Activated CD8-positive, alpha-beta T cell treated with anti-CD3 and anti-CD28 coated beads for 36 hours (primary cell): ENCODE measurements around the gene ADGRA3. TPM values are rescaled to one million over a fixed set of nuclear protein-coding genes. Genes with fewer than 3 reads are reported as not detected.

Experiments used
- ATAC-seq: fragments of 200-7000 bp; cut with Tn5 transposase; one replicate; pipeline ENCODE4 v1.10.0; 2021; ENCODE audit warnings: mild to moderate bottlenecking, moderate library complexity
- CTCF ChIA-PET: fragments of 350-600 bp; sonication (Branson Sonifier 250); formaldehyde crosslinking; loops from one replicate; lab custom pipeline; 2021; ENCODE audit warnings: antibody characterized with exemption; lab: Charles Lee
- POLR2A ChIA-PET: fragments of 350-600 bp; sonication (Branson Sonifier 250); formaldehyde crosslinking; loops from one replicate; lab custom pipeline; 2021; ENCODE audit warnings: antibody characterized with exemption; lab: Charles Lee
- DNase-seq: peaks from one replicate; pipeline ENCODE4 v3.0.0-alpha.2; 2020
- H3K27ac Mint-ChIP-seq: one replicate; pipeline ENCODE4 v1.8.0; 2021; ENCODE audit warnings: mild to moderate bottlenecking, mixed read lengths
- H3K27me3 Mint-ChIP-seq: one replicate; pipeline ENCODE4 v1.8.0; 2021; ENCODE audit warnings: mixed read lengths
- H3K36me3 Mint-ChIP-seq: one replicate; pipeline ENCODE4 v1.8.0; 2021; ENCODE audit warnings: low read depth, mixed read lengths
- H3K4me1 Mint-ChIP-seq: one replicate; pipeline ENCODE4 v1.8.0; 2021; ENCODE audit warnings: low read depth, mixed read lengths
- H3K4me3 Mint-ChIP-seq: one replicate; pipeline ENCODE4 v1.8.0; 2021; ENCODE audit warnings: mild to moderate bottlenecking, moderate library complexity, mixed read lengths
- H3K9me3 Mint-ChIP-seq: one replicate; pipeline ENCODE4 v1.8.0; 2021; ENCODE audit warnings: mixed read lengths
- intact Hi-C: fragments of 100-400 bp; cut with micrococcal nuclease; formaldehyde crosslinking; loops from one replicate; pipeline ENCODE4 v1.10.0; 2022
- total RNA-seq, 2 experiments: library from RNA; stranded (reverse); gene quantifications; one replicate each; pipeline ENCODE4 v1.2.3, GENCODE V29; 2021
- TF ChIP-seq, protein P1 (sequence below): fragments of 200-600 bp; IDR thresholded peaks from one replicate; pipeline ENCODE4 v1.8.0; 2022; ENCODE audit warnings: antibody characterized with exemption, mild to moderate bottlenecking

Gene ADGRA3, protein sequence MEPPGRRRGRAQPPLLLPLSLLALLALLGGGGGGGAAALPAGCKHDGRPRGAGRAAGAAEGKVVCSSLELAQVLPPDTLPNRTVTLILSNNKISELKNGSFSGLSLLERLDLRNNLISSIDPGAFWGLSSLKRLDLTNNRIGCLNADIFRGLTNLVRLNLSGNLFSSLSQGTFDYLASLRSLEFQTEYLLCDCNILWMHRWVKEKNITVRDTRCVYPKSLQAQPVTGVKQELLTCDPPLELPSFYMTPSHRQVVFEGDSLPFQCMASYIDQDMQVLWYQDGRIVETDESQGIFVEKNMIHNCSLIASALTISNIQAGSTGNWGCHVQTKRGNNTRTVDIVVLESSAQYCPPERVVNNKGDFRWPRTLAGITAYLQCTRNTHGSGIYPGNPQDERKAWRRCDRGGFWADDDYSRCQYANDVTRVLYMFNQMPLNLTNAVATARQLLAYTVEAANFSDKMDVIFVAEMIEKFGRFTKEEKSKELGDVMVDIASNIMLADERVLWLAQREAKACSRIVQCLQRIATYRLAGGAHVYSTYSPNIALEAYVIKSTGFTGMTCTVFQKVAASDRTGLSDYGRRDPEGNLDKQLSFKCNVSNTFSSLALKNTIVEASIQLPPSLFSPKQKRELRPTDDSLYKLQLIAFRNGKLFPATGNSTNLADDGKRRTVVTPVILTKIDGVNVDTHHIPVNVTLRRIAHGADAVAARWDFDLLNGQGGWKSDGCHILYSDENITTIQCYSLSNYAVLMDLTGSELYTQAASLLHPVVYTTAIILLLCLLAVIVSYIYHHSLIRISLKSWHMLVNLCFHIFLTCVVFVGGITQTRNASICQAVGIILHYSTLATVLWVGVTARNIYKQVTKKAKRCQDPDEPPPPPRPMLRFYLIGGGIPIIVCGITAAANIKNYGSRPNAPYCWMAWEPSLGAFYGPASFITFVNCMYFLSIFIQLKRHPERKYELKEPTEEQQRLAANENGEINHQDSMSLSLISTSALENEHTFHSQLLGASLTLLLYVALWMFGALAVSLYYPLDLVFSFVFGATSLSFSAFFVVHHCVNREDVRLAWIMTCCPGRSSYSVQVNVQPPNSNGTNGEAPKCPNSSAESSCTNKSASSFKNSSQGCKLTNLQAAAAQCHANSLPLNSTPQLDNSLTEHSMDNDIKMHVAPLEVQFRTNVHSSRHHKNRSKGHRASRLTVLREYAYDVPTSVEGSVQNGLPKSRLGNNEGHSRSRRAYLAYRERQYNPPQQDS (N-terminal part only)
- total RNA-seq: 10 to 100 TPM; 12.9 to 13.2 TPM

DNA sequence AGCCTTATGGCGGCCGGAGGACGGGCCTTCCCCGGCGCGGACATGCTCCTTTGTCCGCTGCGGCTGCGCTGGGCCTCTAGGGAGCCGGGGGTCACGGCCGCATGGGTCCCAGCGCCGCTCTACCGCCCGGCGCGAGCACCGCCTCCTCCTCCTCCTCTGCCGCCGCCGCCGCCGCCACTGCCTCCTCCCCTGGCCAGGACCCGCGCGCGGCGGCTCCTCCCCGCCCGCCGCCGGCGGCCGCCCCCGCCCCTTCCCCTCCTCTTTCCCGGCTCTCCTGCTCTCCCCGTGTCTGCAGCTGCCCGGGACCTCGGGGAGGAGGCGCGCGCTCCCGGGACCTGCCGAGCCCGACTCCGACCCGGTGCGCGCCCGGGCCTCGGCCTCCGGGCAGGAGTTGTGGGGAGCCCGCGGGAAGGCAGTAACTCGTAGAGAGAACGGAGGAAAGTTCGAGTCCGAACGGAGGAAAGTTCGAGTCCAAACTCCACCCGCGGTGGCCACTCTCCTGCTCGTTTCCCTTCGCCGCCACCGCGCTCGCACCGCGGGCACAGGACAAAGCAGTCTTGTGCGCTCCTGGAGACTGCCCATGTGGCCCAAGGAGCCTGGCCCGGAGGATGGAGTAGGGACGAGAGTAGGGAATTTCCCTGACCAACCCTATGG, at the start of gene ADGRA3:
Gene ADGRA3, minus strand, starts transcription at position 179 of the 654 bp plus-strand sequence. CDS start 282 bp downstream, outside the sequence.
- POLR2A ChIA-PET: interaction anchor here (0.6 to 2.5 kb wide), 2 partner anchors 10 to 1170 kb away, joined by 3 to 8 read pairs; no protein-coding TSS in a partner anchor
- H3K27ac Mint-ChIP-seq: peak within 1 kb of the TSS; percentile 91

DNA sequence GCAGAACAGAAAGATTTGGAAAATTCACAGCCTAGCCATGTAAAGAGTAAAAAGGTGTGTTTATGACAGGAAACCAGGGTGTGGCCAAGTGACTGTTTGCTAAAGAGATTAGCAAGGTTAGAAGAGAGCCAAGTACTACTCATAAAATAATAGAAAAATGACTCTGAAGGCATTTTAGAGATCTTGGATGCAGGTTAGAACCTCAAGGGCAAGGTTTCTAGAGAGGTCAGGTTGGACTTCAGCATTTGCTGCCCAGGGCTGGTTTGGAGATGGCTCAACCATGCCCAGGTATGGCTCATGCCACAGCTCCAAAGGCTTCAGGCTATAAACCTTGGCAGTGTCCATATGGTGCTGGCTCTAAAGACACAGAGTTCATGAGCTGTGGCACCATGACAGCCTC, 40.6 kb upstream of the ADGRA3 start:
- DNase-seq (no peak), ATAC-seq (no peak)
- Mint-ChIP-seq H3K4me1 (no peaks in the 10 kb centered on the region), H3K27ac (no peak overlapping the region), H3K36me3 (no peaks in the 10 kb centered on the region), H3K27me3 (no peaks in the 10 kb centered on the region), H3K9me3 (peaks cover 2% of the 10 kb centered on the region), H3K4me3 (no peak overlapping the region)
- ChIA-PET CTCF (no interaction called here), POLR2A (no interaction called here)
- TF ChIP-seq, protein P1, sequence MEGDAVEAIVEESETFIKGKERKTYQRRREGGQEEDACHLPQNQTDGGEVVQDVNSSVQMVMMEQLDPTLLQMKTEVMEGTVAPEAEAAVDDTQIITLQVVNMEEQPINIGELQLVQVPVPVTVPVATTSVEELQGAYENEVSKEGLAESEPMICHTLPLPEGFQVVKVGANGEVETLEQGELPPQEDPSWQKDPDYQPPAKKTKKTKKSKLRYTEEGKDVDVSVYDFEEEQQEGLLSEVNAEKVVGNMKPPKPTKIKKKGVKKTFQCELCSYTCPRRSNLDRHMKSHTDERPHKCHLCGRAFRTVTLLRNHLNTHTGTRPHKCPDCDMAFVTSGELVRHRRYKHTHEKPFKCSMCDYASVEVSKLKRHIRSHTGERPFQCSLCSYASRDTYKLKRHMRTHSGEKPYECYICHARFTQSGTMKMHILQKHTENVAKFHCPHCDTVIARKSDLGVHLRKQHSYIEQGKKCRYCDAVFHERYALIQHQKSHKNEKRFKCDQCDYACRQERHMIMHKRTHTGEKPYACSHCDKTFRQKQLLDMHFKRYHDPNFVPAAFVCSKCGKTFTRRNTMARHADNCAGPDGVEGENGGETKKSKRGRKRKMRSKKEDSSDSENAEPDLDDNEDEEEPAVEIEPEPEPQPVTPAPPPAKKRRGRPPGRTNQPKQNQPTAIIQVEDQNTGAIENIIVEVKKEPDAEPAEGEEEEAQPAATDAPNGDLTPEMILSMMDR: no peak
- intact Hi-C loops: no loop called here

More for the DNA sequence above, at the start of gene ADGRA3:
- H3K27me3 Mint-ChIP-seq: peaks cover 9% of the 10 kb centered on the region
- peak; percentile 71 for ATAC-seq
- CTCF ChIA-PET: no interaction called here
- H3K9me3 Mint-ChIP-seq: no peaks in the 10 kb centered on the region
- H3K36me3 Mint-ChIP-seq: peaks cover 7% of the 10 kb centered on the region
- peak within 1 kb of the TSS; percentile 97 for H3K4me3 Mint-ChIP-seq
- H3K4me1 Mint-ChIP-seq: peaks cover 16% of the 10 kb centered on the region
- DNase-seq: peak; percentile 40
- intact Hi-C loops: loop anchor here (2.0 kb wide), 1 partner anchor 15 kb away; no protein-coding TSS in a partner anchor
- TF ChIP-seq, protein P1: no peak

DNA sequence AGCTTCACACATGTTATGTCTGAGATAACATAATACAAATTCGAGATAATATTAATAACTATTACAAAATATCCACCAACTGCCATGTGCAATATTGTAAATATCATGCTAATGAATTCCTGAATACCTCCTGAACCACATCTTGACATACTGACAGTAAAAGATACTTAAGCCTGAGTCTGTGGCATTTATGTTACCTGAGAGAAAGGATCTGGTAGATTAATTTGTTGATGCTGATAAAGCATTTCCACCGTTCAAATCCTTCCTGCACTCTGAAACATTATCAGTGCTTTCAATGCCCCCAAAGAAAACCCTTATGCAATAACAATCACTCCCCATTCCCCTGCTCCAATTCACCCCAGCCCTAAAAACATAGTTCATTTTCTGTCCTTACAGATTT, 38.8 kb upstream of the ADGRA3 start:
- no peaks in the 10 kb centered on the region for H3K27me3 Mint-ChIP-seq
- ATAC-seq: no peak
- CTCF ChIA-PET: no interaction called here
- peaks cover 2% of the 10 kb centered on the region for H3K9me3 Mint-ChIP-seq
- POLR2A ChIA-PET: no interaction called here
- no peak for DNase-seq
- H3K27ac Mint-ChIP-seq: no peak overlapping the region
- intact Hi-C loops: no loop called here
- TF ChIP-seq, protein P1: no peak
- no peak overlapping the region for H3K4me3 Mint-ChIP-seq
- no peaks in the 10 kb centered on the region for H3K36me3 Mint-ChIP-seq
- no peaks in the 10 kb centered on the region for H3K4me1 Mint-ChIP-seq

DNA sequence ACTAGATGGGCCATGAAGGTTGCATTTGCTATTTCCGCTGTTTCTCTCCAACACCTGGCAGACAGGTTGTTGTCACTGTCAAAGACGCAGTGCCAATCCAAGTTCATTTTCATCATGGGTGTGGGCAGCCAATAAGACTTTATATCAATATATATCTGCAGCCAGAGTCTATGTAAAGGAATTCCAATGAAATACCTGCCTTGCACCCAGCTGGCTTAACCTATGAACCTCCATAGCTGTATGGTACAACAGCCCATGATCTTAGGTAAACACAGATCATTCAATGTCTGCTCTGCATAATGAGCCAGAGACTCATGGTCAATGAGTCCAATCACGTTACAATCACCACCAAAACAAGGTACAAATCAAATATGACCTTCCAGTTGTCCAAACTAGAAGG, 37.7 kb upstream of the ADGRA3 start:
- DNase-seq (no peak), ATAC-seq (no peak)
- intact Hi-C loops: no loop called here
- TF ChIP-seq, protein P1: no peak
- Mint-ChIP-seq H3K9me3 (peaks cover 2% of the 10 kb centered on the region), H3K4me3 (no peak overlapping the region), H3K27me3 (no peaks in the 10 kb centered on the region), H3K27ac (no peak overlapping the region), H3K36me3 (no peaks in the 10 kb centered on the region), H3K4me1 (no peaks in the 10 kb centered on the region)
- POLR2A ChIA-PET: no interaction called here
- CTCF ChIA-PET: no interaction called here
